ENCODE measurements around the gene SYNJ2.
A peak's percentile ranks its signal among the peaks of the same experiment; 100 is the strongest.

Gene SYNJ2

GRCh38 chr6:158122048-158122447 lies 140.4 kb downstream of the SYNJ2 start:
- in situ Hi-C loops (cut with HindIII; ENCODE audit: low pct_ligation_motif_present, low pct_unique_long_range_greater_than_20kb, low sequenced_read_pairs): no loop called here
- no peak for DNase-seq

- in situ Hi-C loops (cut with HindIII; ENCODE audit: low pct_ligation_motif_present, low pct_unique_long_range_greater_than_20kb, low sequenced_read_pairs): no loop called here
- no peak for DNase-seq
Observed at GRCh38 chr6:158124288-158124687, 142.6 kb downstream of the SYNJ2 start.

DNA sequence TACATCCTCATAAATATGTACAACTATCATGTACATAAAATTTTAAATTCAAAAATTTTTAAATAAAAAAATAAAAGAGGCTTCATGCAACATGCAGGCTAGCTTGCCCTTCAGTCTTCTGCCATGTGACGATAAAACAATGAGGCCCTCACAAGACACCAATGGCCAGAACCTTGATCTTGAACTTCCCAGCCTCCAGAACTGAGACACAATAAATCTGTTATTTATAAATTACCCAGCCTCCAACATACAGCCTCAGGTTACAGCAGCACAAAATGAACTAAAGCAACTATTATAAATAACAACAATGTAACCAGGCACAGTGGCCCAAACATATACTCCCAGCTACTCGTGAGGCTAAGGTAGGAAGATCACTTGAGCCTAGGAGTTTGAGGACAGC lies 143.6 kb downstream of the SYNJ2 start:
- in situ Hi-C loops (cut with HindIII; ENCODE audit: low pct_ligation_motif_present, low pct_unique_long_range_greater_than_20kb, low sequenced_read_pairs): no loop called here
- DNase-seq: no peak

DNA sequence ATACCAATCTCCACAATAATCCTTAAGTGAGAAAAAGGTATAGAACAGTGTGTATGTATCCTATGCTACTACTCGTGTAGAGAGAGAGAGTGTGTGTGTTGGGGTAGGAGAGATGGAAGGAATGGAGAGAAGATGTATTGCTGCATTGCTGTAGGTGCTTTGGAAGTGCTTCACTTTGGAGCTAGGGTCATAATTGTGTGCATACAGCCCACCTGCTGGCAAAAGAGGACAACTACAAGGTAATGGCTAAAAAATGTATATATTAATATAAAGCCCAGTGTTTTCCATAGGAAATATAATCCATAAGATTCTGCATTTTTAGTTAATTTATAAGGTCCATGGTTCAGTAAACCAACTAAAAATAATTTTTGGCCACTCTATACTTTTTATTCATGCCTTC lies 150.3 kb downstream of the SYNJ2 start:
- DNase-seq: peak; percentile 19
- in situ Hi-C loops (cut with HindIII; ENCODE audit: low pct_ligation_motif_present, low pct_unique_long_range_greater_than_20kb, low sequenced_read_pairs): no loop called here

- in situ Hi-C loops (cut with HindIII; ENCODE audit: low pct_ligation_motif_present, low pct_unique_long_range_greater_than_20kb, low sequenced_read_pairs): no loop called here
- no peak for DNase-seq
Observed at GRCh38 chr6:158142789-158143188, 161.1 kb downstream of the SYNJ2 start.

- DNase-seq: peak; percentile 17
- in situ Hi-C loops (cut with HindIII; ENCODE audit: low pct_ligation_motif_present, low pct_unique_long_range_greater_than_20kb, low sequenced_read_pairs): no loop called here
Observed at GRCh38 chr6:158143700-158144099, 162.0 kb downstream of the SYNJ2 start.

All from ACHN (cell line).